Mucosa of stomach (tissue), 1 donor: ENCODE results near the gene SIRPG.

ENCODE experiments used
- H3K27me3 ChIP-seq: one replicate; pipeline ENCODE4 v1.7.0; 2013; ENCODE audit warnings: mild to moderate bottlenecking, low read length; ENCODE audit not compliant: control insufficient read depth, insufficient read depth
- H3K36me3 ChIP-seq: one replicate; pipeline ENCODE4 v1.7.0; 2013; ENCODE audit warnings: low read length; ENCODE audit not compliant: control insufficient read depth, insufficient read depth
- H3K4me1 ChIP-seq: one replicate; pipeline ENCODE4 v1.7.0; 2013; ENCODE audit warnings: mild to moderate bottlenecking, low read length; ENCODE audit not compliant: control insufficient read depth, insufficient read depth
- H3K4me3 ChIP-seq: one replicate; pipeline ENCODE4 v1.7.0; 2013; ENCODE audit warnings: low read length
- H3K9ac ChIP-seq: one replicate; pipeline ENCODE4 v1.7.0; 2013; ENCODE audit warnings: mild to moderate bottlenecking, low read length, moderate library complexity
- H3K9me3 ChIP-seq: one replicate; pipeline ENCODE4 v1.7.0; 2013; ENCODE audit warnings: mild to moderate bottlenecking, low read length, moderate library complexity; ENCODE audit not compliant: control insufficient read depth
- donor health status: Pancreatic carcinoma.

The SIRPG gene

GRCh38 chr20:1629321-1629720 is 28.3 kb downstream of the SIRPG start:
- H3K9me3 ChIP-seq: no peaks in the 10 kb centered on the region
- no peak overlapping the region for H3K9ac ChIP-seq
- H3K4me3 ChIP-seq: no peak overlapping the region
- no peaks in the 10 kb centered on the region for H3K36me3 ChIP-seq
- no peaks in the 10 kb centered on the region for H3K27me3 ChIP-seq
- H3K4me1 ChIP-seq: no peaks in the 10 kb centered on the region

GRCh38 chr20:1628621-1629020 is 29.0 kb downstream of the SIRPG start:
- H3K36me3 ChIP-seq: no peaks in the 10 kb centered on the region
- no peaks in the 10 kb centered on the region for H3K4me1 ChIP-seq
- no peak overlapping the region for H3K4me3 ChIP-seq
- H3K27me3 ChIP-seq: no peaks in the 10 kb centered on the region
- no peaks in the 10 kb centered on the region for H3K9me3 ChIP-seq
- no peak overlapping the region for H3K9ac ChIP-seq

- H3K36me3 ChIP-seq: no peaks in the 10 kb centered on the region
- no peaks in the 10 kb centered on the region for H3K27me3 ChIP-seq
- H3K4me3 ChIP-seq: no peak overlapping the region
- no peaks in the 10 kb centered on the region for H3K9me3 ChIP-seq
- H3K4me1 ChIP-seq: peaks cover 8% of the 10 kb centered on the region
- H3K9ac ChIP-seq: no peak overlapping the region
Measured at GRCh38 chr20:1627200-1627550, 30.4 kb downstream of the SIRPG start.

GRCh38 chr20:1626528-1627199 is 30.9 kb downstream of the SIRPG start:
- H3K27me3 ChIP-seq: no peaks in the 10 kb centered on the region
- no peak overlapping the region for H3K4me3 ChIP-seq
- no peak overlapping the region for H3K9ac ChIP-seq
- H3K36me3 ChIP-seq: no peaks in the 10 kb centered on the region
- H3K9me3 ChIP-seq: no peaks in the 10 kb centered on the region
- H3K4me1 ChIP-seq: peaks cover 8% of the 10 kb centered on the region

DNA sequence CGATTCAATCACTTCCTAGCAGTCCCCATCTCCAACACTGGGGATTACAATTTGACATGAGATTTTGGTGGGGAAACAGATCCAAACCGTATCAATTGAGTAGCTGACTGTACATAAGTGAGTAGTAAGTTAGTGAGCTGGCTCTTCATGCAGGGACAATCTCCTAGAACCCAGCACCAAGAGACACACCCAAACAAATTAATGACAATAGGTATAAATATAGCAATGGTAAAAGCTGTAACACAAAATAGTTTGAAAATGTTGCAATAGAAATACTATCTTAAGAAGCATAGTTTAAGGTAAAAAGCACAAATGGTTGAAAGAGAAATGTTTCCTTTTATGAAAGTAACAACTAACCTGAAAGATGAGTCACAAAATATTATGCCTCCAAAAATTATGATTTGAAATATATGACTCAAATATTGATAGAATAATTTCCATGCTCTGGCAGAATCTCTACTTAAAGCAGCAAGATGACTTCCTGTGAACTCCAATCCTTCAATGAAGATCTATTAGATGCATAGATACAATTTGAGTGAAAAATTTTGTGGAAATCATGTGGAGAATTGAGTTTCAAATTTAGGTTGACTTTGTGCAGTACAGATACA is 32.4 kb downstream of the SIRPG start:
- Histone ChIP-seq H3K27me3 (no peaks in the 10 kb centered on the region), H3K9ac (no peak overlapping the region), H3K9me3 (no peaks in the 10 kb centered on the region), H3K4me3 (no peak overlapping the region), H3K36me3 (no peaks in the 10 kb centered on the region), H3K4me1 (peaks cover 8% of the 10 kb centered on the region)

GRCh38 chr20:1623501-1624205 is 33.9 kb downstream of the SIRPG start:
- Histone ChIP-seq H3K36me3 (no peaks in the 10 kb centered on the region), H3K9me3 (no peaks in the 10 kb centered on the region), H3K4me1 (peaks cover 8% of the 10 kb centered on the region), H3K4me3 (no peak overlapping the region), H3K27me3 (no peaks in the 10 kb centered on the region), H3K9ac (no peak overlapping the region)

GRCh38 chr20:1622450-1622849 is 35.1 kb downstream of the SIRPG start:
- Histone ChIP-seq H3K9ac (no peak overlapping the region), H3K4me3 (no peak overlapping the region), H3K36me3 (no peaks in the 10 kb centered on the region), H3K27me3 (no peaks in the 10 kb centered on the region), H3K4me1 (peaks cover 8% of the 10 kb centered on the region), H3K9me3 (no peaks in the 10 kb centered on the region)

- peaks cover 8% of the 10 kb centered on the region for H3K4me1 ChIP-seq
- H3K36me3 ChIP-seq: no peaks in the 10 kb centered on the region
- H3K27me3 ChIP-seq: no peaks in the 10 kb centered on the region
- H3K9me3 ChIP-seq: no peaks in the 10 kb centered on the region
- H3K4me3 ChIP-seq: no peak overlapping the region
- H3K9ac ChIP-seq: no peak overlapping the region
Measured at GRCh38 chr20:1621316-1621715, 36.3 kb downstream of the SIRPG start.

DNA sequence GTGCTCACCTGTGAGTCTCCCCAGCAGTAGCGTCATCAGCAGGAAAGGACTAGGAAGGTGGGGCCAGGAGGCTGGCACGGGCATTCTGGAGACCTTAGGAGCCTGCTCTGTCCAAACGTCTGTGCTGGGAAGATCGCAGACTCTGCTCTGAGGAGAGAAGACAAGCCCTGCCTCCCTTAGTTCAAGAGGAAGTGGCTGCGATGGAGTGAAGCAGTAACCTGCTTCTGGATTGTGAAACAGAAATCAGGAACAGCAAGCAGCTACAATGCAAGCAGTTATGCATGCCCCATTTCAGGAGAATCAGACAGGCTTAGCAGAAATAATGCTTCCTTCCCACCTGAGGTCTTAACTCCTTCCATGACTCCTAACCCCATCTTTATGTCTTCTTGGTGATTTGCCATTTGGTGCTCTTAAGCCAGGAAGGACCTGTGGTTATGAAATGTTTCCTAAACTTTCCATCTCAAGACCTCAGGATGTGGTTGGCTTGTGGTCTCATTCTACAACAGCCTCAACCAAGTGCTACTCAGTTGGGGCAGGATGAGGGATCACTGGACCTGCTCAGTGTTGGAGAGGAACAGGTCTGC is 37.6 kb downstream of the SIRPG start, which contains the start of gene SIRPB1:
SIRPB1 (minus strand) TSS at position 149 of the 584 bp plus-strand sequence; CDS start at position 84, 65 bp downstream.
- no peak within 1 kb of the TSS for H3K4me3 ChIP-seq
- H3K9ac ChIP-seq: no peak within 1 kb of the TSS
- no peaks in the 10 kb centered on the region for H3K36me3 ChIP-seq
- peaks cover 8% of the 10 kb centered on the region for H3K4me1 ChIP-seq
- no peaks in the 10 kb centered on the region for H3K27me3 ChIP-seq
- H3K9me3 ChIP-seq: no peaks in the 10 kb centered on the region

DNA sequence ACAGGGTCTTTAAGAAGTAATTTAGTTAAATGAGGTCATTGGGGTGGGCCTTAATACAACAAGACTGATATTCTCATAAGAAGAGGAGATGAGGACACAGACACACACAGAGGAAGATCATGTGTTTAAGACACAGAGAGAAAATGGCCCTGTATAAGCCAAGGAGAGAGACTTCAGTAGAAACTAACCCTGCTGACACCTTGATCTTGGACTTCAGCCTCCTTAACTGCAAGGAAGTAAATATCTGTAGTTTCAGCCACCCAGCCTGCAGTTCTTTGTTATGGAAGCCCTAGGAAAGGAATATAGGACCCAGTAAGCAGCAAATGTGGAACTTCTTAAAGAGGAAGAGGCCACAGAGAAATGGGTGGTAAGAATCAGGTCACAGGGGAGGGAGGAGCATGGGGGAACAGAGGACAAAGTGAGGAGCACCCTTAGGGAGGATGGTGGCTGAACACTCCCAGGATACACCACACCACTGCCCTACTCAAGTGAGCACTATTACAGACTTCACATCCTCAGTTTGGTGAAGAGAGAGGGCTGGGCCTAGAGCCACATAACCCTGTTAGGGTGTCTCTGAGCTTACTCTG is 38.5 kb downstream of the SIRPG start:
- Histone ChIP-seq H3K36me3 (no peaks in the 10 kb centered on the region), H3K4me1 (peaks cover 8% of the 10 kb centered on the region), H3K9me3 (no peaks in the 10 kb centered on the region), H3K4me3 (no peak overlapping the region), H3K9ac (no peak overlapping the region), H3K27me3 (no peaks in the 10 kb centered on the region)

DNA sequence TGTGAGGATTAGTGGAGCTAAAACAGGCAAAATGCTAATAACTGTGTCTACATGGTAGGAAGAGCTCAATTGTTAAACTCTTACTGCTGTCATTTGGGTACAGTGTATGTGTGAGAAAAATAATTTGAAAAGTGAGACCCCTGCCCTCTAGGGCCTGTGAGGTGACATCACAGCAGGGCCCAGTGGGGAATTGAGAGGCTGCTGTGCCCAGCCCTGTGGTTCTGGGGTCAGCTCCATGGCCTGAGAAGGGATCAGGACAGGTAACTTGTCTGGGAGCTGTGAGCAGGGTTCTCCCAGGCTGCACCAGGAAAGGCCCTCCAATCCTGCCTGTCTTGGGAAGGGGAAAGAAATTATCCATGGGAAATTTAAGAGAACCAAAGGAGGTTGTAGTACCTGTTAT is 39.1 kb downstream of the SIRPG start:
- Histone ChIP-seq H3K4me1 (peaks cover 8% of the 10 kb centered on the region), H3K36me3 (no peaks in the 10 kb centered on the region), H3K4me3 (no peak overlapping the region), H3K9ac (no peak overlapping the region), H3K27me3 (no peaks in the 10 kb centered on the region), H3K9me3 (no peaks in the 10 kb centered on the region)
